ENCODE results near the gene CWH43. TPM values are rescaled to one million over a fixed set of nuclear protein-coding genes. Genes with fewer than 3 reads are reported as not detected.

The CWH43 gene
- polyA plus RNA-seq, 1 donor from 2014 or later, result not detected

DNA sequence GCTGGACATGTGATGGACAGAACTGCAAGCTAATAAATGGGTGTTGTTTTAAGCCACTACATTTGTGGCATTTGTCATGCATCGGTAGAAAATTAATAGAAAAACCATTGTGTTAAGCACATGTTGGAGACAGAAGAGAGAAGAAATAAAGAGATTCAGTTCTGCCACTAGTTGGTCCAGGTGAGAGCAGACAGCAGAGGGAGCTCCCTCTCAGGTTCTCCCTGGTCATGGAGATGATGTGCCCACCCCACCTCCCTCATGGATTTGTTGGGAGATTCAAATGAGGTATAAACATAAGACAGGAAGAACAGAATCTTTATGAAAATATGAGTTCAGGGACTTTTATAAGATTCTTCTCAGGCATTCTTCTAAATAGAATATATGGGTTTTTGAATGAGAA, 42.7 kb upstream of the CWH43 start:
- Histone ChIP-seq H3K27me3 (ENCODE audit: insufficient read depth, low read depth, low read length) (no peaks in the 10 kb centered on the region), H3K4me2 (ENCODE audit: low read length) (no peak overlapping the region), H3F3A (ENCODE audit: insufficient read depth, low read length, poor library complexity, severe bottlenecking) (no peaks in the 10 kb centered on the region), H3K27ac (ENCODE audit: low read length) (no peak overlapping the region), H3K9me2 (ENCODE audit: insufficient read depth, low read length) (no peaks in the 10 kb centered on the region), H3K79me2 (replicated peaks; ENCODE audit: insufficient read depth, low read length) (no peaks in the 10 kb centered on the region), H3K9ac (ENCODE audit: low read length) (no peak overlapping the region), H3K36me3 (ENCODE audit: insufficient read depth, low read length) (no peaks in the 10 kb centered on the region), H2AFZ (ENCODE audit: low read depth, low read length) (no peak overlapping the region), H4K20me1 (ENCODE audit: insufficient read depth) (no peaks in the 10 kb centered on the region), H3K4me3 (ENCODE audit: low read length) (no peak overlapping the region), H3K9me3 (ENCODE audit: low read length) (no peaks in the 10 kb centered on the region)
- no peak for TF ChIP-seq EZH2 (IDR thresholded peaks at IDR 0.05; ENCODE audit: borderline replicate concordance, insufficient read depth, low read length, poor library complexity, severe bottlenecking)
- TF ChIP-seq EP300 (conservative IDR thresholded peaks at IDR 0.05; ENCODE audit: poor library complexity, severe bottlenecking), result no peak

DNA sequence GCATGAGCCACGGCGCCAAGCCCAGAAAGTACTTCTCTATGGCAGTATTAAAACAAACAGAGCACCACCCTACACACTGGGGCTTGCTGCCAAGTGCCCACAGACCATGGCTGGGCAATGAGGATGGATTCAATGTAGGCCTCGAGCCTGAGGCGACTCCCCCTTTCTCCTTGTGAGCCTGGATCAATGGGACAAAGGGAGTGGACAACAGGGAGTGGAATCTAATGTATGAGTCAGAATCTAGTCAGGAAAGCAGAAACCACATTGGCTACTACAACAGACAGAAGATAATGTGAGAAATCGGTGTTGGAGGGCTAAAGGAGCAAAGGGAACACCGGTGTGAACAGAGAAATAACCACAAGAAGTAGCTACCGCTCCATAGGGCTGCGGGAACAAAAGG, 41.8 kb upstream of the CWH43 start:
- H4K20me1 ChIP-seq (ENCODE audit: insufficient read depth), result no peaks in the 10 kb centered on the region
- H3K9me3 ChIP-seq (ENCODE audit: low read length), result no peaks in the 10 kb centered on the region
- H3K4me3 ChIP-seq (ENCODE audit: low read length), result no peak overlapping the region
- H3K36me3 ChIP-seq (ENCODE audit: insufficient read depth, low read length), result no peaks in the 10 kb centered on the region
- no peaks in the 10 kb centered on the region for H3K9me2 ChIP-seq (ENCODE audit: insufficient read depth, low read length)
- no peak overlapping the region for H3K27ac ChIP-seq (ENCODE audit: low read length)
- TF ChIP-seq, protein P1, sequence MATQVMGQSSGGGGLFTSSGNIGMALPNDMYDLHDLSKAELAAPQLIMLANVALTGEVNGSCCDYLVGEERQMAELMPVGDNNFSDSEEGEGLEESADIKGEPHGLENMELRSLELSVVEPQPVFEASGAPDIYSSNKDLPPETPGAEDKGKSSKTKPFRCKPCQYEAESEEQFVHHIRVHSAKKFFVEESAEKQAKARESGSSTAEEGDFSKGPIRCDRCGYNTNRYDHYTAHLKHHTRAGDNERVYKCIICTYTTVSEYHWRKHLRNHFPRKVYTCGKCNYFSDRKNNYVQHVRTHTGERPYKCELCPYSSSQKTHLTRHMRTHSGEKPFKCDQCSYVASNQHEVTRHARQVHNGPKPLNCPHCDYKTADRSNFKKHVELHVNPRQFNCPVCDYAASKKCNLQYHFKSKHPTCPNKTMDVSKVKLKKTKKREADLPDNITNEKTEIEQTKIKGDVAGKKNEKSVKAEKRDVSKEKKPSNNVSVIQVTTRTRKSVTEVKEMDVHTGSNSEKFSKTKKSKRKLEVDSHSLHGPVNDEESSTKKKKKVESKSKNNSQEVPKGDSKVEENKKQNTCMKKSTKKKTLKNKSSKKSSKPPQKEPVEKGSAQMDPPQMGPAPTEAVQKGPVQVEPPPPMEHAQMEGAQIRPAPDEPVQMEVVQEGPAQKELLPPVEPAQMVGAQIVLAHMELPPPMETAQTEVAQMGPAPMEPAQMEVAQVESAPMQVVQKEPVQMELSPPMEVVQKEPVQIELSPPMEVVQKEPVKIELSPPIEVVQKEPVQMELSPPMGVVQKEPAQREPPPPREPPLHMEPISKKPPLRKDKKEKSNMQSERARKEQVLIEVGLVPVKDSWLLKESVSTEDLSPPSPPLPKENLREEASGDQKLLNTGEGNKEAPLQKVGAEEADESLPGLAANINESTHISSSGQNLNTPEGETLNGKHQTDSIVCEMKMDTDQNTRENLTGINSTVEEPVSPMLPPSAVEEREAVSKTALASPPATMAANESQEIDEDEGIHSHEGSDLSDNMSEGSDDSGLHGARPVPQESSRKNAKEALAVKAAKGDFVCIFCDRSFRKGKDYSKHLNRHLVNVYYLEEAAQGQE (IDR thresholded peaks at IDR 0.05; ENCODE audit: borderline replicate concordance), result no peak
- TF ChIP-seq MXI1 (conservative IDR thresholded peaks at IDR 0.05; ENCODE audit: poor library complexity, severe bottlenecking), result no peak
- TF ChIP-seq SMC3 (conservative IDR thresholded peaks at IDR 0.05; ENCODE audit: poor library complexity), result no peak
- TF ChIP-seq EP300 (conservative IDR thresholded peaks at IDR 0.05; ENCODE audit: poor library complexity, severe bottlenecking), result no peak
- TF ChIP-seq, protein P2, sequence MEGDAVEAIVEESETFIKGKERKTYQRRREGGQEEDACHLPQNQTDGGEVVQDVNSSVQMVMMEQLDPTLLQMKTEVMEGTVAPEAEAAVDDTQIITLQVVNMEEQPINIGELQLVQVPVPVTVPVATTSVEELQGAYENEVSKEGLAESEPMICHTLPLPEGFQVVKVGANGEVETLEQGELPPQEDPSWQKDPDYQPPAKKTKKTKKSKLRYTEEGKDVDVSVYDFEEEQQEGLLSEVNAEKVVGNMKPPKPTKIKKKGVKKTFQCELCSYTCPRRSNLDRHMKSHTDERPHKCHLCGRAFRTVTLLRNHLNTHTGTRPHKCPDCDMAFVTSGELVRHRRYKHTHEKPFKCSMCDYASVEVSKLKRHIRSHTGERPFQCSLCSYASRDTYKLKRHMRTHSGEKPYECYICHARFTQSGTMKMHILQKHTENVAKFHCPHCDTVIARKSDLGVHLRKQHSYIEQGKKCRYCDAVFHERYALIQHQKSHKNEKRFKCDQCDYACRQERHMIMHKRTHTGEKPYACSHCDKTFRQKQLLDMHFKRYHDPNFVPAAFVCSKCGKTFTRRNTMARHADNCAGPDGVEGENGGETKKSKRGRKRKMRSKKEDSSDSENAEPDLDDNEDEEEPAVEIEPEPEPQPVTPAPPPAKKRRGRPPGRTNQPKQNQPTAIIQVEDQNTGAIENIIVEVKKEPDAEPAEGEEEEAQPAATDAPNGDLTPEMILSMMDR (IDR thresholded peaks at IDR 0.05; ENCODE audit: poor library complexity, severe bottlenecking), result no peak
- no peak for TF ChIP-seq RAD21 (conservative IDR thresholded peaks at IDR 0.05)
- TF ChIP-seq EZH2 (IDR thresholded peaks at IDR 0.05; ENCODE audit: borderline replicate concordance, insufficient read depth, low read length, poor library complexity, severe bottlenecking), result no peak
- no peak for TF ChIP-seq TAF1 (IDR thresholded peaks at IDR 0.05; ENCODE audit: low read depth)
- no peak for TF ChIP-seq POLR2AphosphoS5 (IDR thresholded peaks at IDR 0.05)
- H2AFZ ChIP-seq (ENCODE audit: low read depth, low read length), result no peak overlapping the region
- H3K79me2 ChIP-seq (replicated peaks; ENCODE audit: insufficient read depth, low read length), result no peaks in the 10 kb centered on the region
- H3K27me3 ChIP-seq (ENCODE audit: insufficient read depth, low read depth, low read length), result no peaks in the 10 kb centered on the region
- H3F3A ChIP-seq (ENCODE audit: insufficient read depth, low read length, poor library complexity, severe bottlenecking), result no peaks in the 10 kb centered on the region
- H3K4me2 ChIP-seq (ENCODE audit: low read length), result no peak overlapping the region
- no peak overlapping the region for H3K9ac ChIP-seq (ENCODE audit: low read length)

Data from neural cell (in vitro differentiated cells).